OCI-LY7 (cell line): ENCODE measurements around the gene ZDHHC9. TPM values are rescaled to one million over a fixed set of nuclear protein-coding genes. Genes with fewer than 3 reads are reported as not detected.

Experiments
- BruUV-seq: library from RNA; stranded (reverse); fragments of 400-500 nt; replicated peaks from 2 replicates; lab custom pipeline; 2021; lab: Mats Ljungman, UMichigan
- CTCF ChIA-PET: fragments of 300-600 bp; sonication (Branson Sonifier 250); formaldehyde crosslinking; loops from one replicate; lab custom pipeline; 2022; ENCODE audit warnings: antibody characterized with exemption; ENCODE audit not compliant: unreplicated experiment; lab: Charles Lee
- POLR2A ChIA-PET: fragments of 300-600 bp; sonication (Branson Sonifier 250); formaldehyde crosslinking; loops from one replicate; lab custom pipeline; 2022; ENCODE audit warnings: antibody characterized with exemption; lab: Charles Lee
- DNase-seq: peaks from one replicate; pipeline ENCODE4 v3.0.0-alpha.2; 2015; ENCODE audit warnings: low spot score
- H2AFZ ChIP-seq: fragments of 200-600 bp; sonication (generic), shearing (Covaris generic); 2 replicates; pipeline ENCODE4 v1.6.1; 2014; ENCODE audit warnings: mild to moderate bottlenecking, antibody characterized with exemption, low read length, moderate library complexity
- H3K27ac ChIP-seq: fragments of 200-600 bp; sonication (generic); 2 replicates; pipeline ENCODE4 v1.5.1; 2014; ENCODE audit warnings: mixed run types, low read depth, mild to moderate bottlenecking, moderate library complexity, low read length, inconsistent platforms; ENCODE audit not compliant: poor library complexity, severe bottlenecking
- H3K36me3 ChIP-seq: fragments of 200-600 bp; sonication (generic); 2 replicates; pipeline ENCODE4 v1.6.1; 2014; ENCODE audit warnings: mild to moderate bottlenecking, antibody characterized with exemption, low read length, moderate library complexity, mixed read lengths; ENCODE audit not compliant: insufficient read depth
- H3K4me1 ChIP-seq: fragments of 200-600 bp; sonication (generic); 2 replicates; pipeline ENCODE4 v1.5.1; 2014; ENCODE audit warnings: mild to moderate bottlenecking, low read length; ENCODE audit not compliant: insufficient read depth, poor library complexity, severe bottlenecking
- H3K4me2 ChIP-seq: fragments of 200-600 bp; sonication (generic); 2 replicates; pipeline ENCODE4 v1.6.1; 2014; ENCODE audit warnings: mild to moderate bottlenecking, low read length
- H3K4me3 ChIP-seq: fragments of 200-600 bp; sonication (generic); 2 replicates; pipeline ENCODE4 v1.5.1; 2014; ENCODE audit warnings: mild to moderate bottlenecking, low read depth, low read length; ENCODE audit not compliant: poor library complexity, severe bottlenecking
- H3K79me2 ChIP-seq: fragments of 200-600 bp; sonication (generic); 2 replicates; pipeline ENCODE4 v1.6.1; 2016; ENCODE audit warnings: low read depth, mild to moderate bottlenecking, low read length, moderate library complexity, mixed read lengths; ENCODE audit not compliant: insufficient read depth
- H3K9me2 ChIP-seq: fragments of 200-600 bp; sonication (generic); 2 replicates; pipeline ENCODE4 v1.6.1; 2016; ENCODE audit warnings: mild to moderate bottlenecking, low read length, mixed read lengths; ENCODE audit not compliant: insufficient read depth
- H3K9me3 ChIP-seq: fragments of 200-600 bp; sonication (generic); 2 replicates; pipeline ENCODE4 v1.6.1; 2014; ENCODE audit warnings: mild to moderate bottlenecking, mixed run types, low read length, mixed read lengths
- H4K20me1 ChIP-seq: fragments of 200-600 bp; sonication (generic); 2 replicates; pipeline ENCODE4 v1.6.1; 2014; ENCODE audit warnings: mild to moderate bottlenecking, antibody characterized with exemption, low read length, moderate library complexity, mixed read lengths; ENCODE audit not compliant: insufficient read depth
- CTCF ChIP-seq: fragments of 200-600 bp; sonication (generic); conservative IDR thresholded peaks from 2 replicates; pipeline ENCODE4 v1.5.1; 2014; ENCODE audit warnings: mild to moderate bottlenecking, antibody characterized with exemption, low read length, moderate library complexity, mixed read lengths
- EZH2phosphoT487 ChIP-seq: fragments of 200-600 bp; sonication (generic); IDR thresholded peaks from 2 replicates; pipeline ENCODE4 v1.6.1; 2018; ENCODE audit warnings: low read depth, borderline replicate concordance, mild to moderate bottlenecking, mixed run types, antibody characterized with exemption, low read length, moderate library complexity, mixed read lengths
- intact Hi-C: fragments of 100-400 bp; cut with micrococcal nuclease; formaldehyde crosslinking; loops from one replicate; pipeline ENCODE4 v1.10.0; 2022; ENCODE audit not compliant: unreplicated experiment
- total RNA-seq, 2 experiments: library from RNA; depleted of rRNA in 1 of 2; stranded (reverse); fragments of >200 nt in 1 of 2; shearing (Covaris generic) in 1 of 2; gene quantifications; 2 replicates each; pipeline ENCODE4 v1.2.3, GENCODE V29; 2014 to 2022

The ZDHHC9 gene
- total RNA-seq, 2 experiments from 2014 or later = 8.2 to 11.3 TPM

GRCh38 chrX:129779086-129779672 lies 64.5 kb downstream of the ZDHHC9 start:
- BruUV-seq = TSS peak; percentile 66
- Histone ChIP-seq H3K4me3 (peak overlapping the region; percentile 99), H3K9me3 (no peaks in the 10 kb centered on the region), H3K9me2 (no peaks in the 10 kb centered on the region), H3K27ac (peak overlapping the region; percentile 99), H3K4me2 (peak overlapping the region; percentile 96), H3K36me3 (peaks cover 41% of the 10 kb centered on the region), H2AFZ (no peak overlapping the region), H4K20me1 (peaks cover 20% of the 10 kb centered on the region), H3K79me2 (peaks cover 56% of the 10 kb centered on the region), H3K4me1 (peaks cover 70% of the 10 kb centered on the region)
- ChIA-PET POLR2A (interaction anchor here (0.9 to 6.9 kb wide), 5 partner anchors 9 to 21 kb away, joined by 3 to 126 read pairs (median 7); no protein-coding TSS in a partner anchor), CTCF (interaction anchor here (0.6 kb wide), 1 partner anchor 41 kb away, joined by 3 read pairs; the partner anchor contains the start of gene XPNPEP2)
- TF ChIP-seq CTCF (no peak), EZH2phosphoT487 (no peak)
- intact Hi-C loops = loop anchor here (10.0 kb wide), 1 partner anchor 306 kb away; no protein-coding TSS in a partner anchor
- DNase-seq = no peak

- POLR2A ChIA-PET = interaction anchor here (0.8 to 3.2 kb wide), 4 partner anchors 10 to 25 kb away, joined by 3 to 29 read pairs (median 4); no protein-coding TSS in a partner anchor
- H3K36me3 ChIP-seq = peaks cover 23% of the 10 kb centered on the region
- peaks cover 38% of the 10 kb centered on the region for H3K79me2 ChIP-seq
- H3K27ac ChIP-seq = peak overlapping the region; percentile 99
- no peaks in the 10 kb centered on the region for H3K9me2 ChIP-seq
- no TSS peak for BruUV-seq
- CTCF ChIA-PET = interaction anchor here (1.0 kb wide), 1 partner anchor 8 kb away, joined by 3 read pairs; no protein-coding TSS in a partner anchor
- peaks cover 8% of the 10 kb centered on the region; the same call in 1 of the 2 replicates for H4K20me1 ChIP-seq
- peak overlapping the region; percentile 69 for H3K4me3 ChIP-seq
- H2AFZ ChIP-seq = no peak overlapping the region
- peaks cover 71% of the 10 kb centered on the region for H3K4me1 ChIP-seq
- peak; percentile 84 for DNase-seq
- H3K4me2 ChIP-seq = peak overlapping the region; percentile 96
- TF ChIP-seq CTCF (no peak), EZH2phosphoT487 (no peak)
- intact Hi-C loops = loop anchor here (10.0 kb wide), 1 partner anchor 307 kb away; no protein-coding TSS in a partner anchor
- H3K9me3 ChIP-seq = no peaks in the 10 kb centered on the region
Measured at GRCh38 chrX:129777218-129778030, 66.3 kb downstream of the ZDHHC9 start.
